ENCODE measurements around the gene SOX6. TPM values are rescaled to one million over a fixed set of nuclear protein-coding genes. Genes with fewer than 3 reads are reported as not detected.

Gene SOX6
- total RNA-seq, 1 experiment from 2014 or later, result 0.84 TPM

GRCh38 chr11:16193897-16194381 lies 162.4 kb downstream of the SOX6 start:
- DNase-seq (ENCODE audit: low read depth), result peak; percentile 18

- DNase-seq (ENCODE audit: low read depth), result no peak
Observed at GRCh38 chr11:16191868-16192240, 164.5 kb downstream of the SOX6 start.

- DNase-seq (ENCODE audit: low read depth), result no peak
Observed at GRCh38 chr11:16191212-16191867, 165.0 kb downstream of the SOX6 start.

GRCh38 chr11:16186680-16187079 lies 169.7 kb downstream of the SOX6 start:
- no peak for DNase-seq (ENCODE audit: low read depth)

GRCh38 chr11:16185042-16185441 lies 171.3 kb downstream of the SOX6 start:
- no peak for DNase-seq (ENCODE audit: low read depth)

GRCh38 chr11:16184588-16184987 lies 171.8 kb downstream of the SOX6 start:
- DNase-seq (ENCODE audit: low read depth), result peak; percentile 87

GRCh38 chr11:16182553-16182952 lies 173.8 kb downstream of the SOX6 start:
- DNase-seq (ENCODE audit: low read depth), result no peak

- DNase-seq (ENCODE audit: low read depth), result no peak
Observed at GRCh38 chr11:16180868-16181267, 175.5 kb downstream of the SOX6 start.

- DNase-seq (ENCODE audit: low read depth), result no peak
Observed at GRCh38 chr11:16179676-16180075, 176.7 kb downstream of the SOX6 start.

- DNase-seq (ENCODE audit: low read depth), result no peak
Observed at GRCh38 chr11:16178273-16178672, 178.1 kb downstream of the SOX6 start.

GRCh38 chr11:16177688-16178087 lies 178.7 kb downstream of the SOX6 start:
- DNase-seq (ENCODE audit: low read depth), result no peak

- DNase-seq (ENCODE audit: low read depth), result no peak
Observed at GRCh38 chr11:16173798-16174197, 182.5 kb downstream of the SOX6 start.

GRCh38 chr11:16171882-16172281 lies 184.5 kb downstream of the SOX6 start:
- DNase-seq (ENCODE audit: low read depth), result no peak

GRCh38 chr11:16169956-16170847 lies 186.1 kb downstream of the SOX6 start:
- DNase-seq (ENCODE audit: low read depth), result no peak

GRCh38 chr11:16169541-16169940 lies 186.8 kb downstream of the SOX6 start:
- no peak for DNase-seq (ENCODE audit: low read depth)

GRCh38 chr11:16167706-16168487 lies 188.4 kb downstream of the SOX6 start:
- DNase-seq (ENCODE audit: low read depth), result no peak

- DNase-seq (ENCODE audit: low read depth), result no peak
Observed at GRCh38 chr11:16166571-16166970, 189.8 kb downstream of the SOX6 start.

GRCh38 chr11:16160146-16160545 lies 196.2 kb downstream of the SOX6 start:
- no peak for DNase-seq (ENCODE audit: low read depth)

GRCh38 chr11:16158426-16158994 lies 197.8 kb downstream of the SOX6 start:
- DNase-seq (ENCODE audit: low read depth), result no peak

- no peak for DNase-seq (ENCODE audit: low read depth)
Observed at GRCh38 chr11:16157327-16157726, 199.0 kb downstream of the SOX6 start.

- no peak for DNase-seq (ENCODE audit: low read depth)
Observed at GRCh38 chr11:16155448-16155847, 200.9 kb downstream of the SOX6 start.
